CD4-positive, CD25-positive, alpha-beta regulatory T cell (primary cell): Measurements from ENCODE around the gene NDUFA6. TPM values are rescaled to one million over a fixed set of nuclear protein-coding genes. Genes with fewer than 3 reads are reported as not detected.

Source experiments
- ATAC-seq, 2 donors: fragments of 150-1000 bp; cut with Tn5 transposase; one replicate each; pipeline ENCODE4 v1.10.0; 2021; ENCODE audit warnings: low read depth in 2 of 2, moderate number of reproducible peaks in 2 of 2, moderate library complexity in 1 of 2
- DNase-seq, 3 donors: peaks; one replicate each; pipeline versions ENCODE4 v3.0.0 to v3.0.0-alpha.2; 2012 to 2022; ENCODE audit warnings: mixed read lengths in 1 of 3
- H3K27ac ChIP-seq: one replicate; pipeline ENCODE4 v1.7.0; 2013; ENCODE audit warnings: mild to moderate bottlenecking, low read length; ENCODE audit not compliant: insufficient read depth, poor library complexity, severe bottlenecking
- H3K27me3 ChIP-seq: one replicate; pipeline ENCODE4 v1.7.0; 2013; ENCODE audit warnings: low read length; ENCODE audit not compliant: control insufficient read depth, insufficient read depth
- H3K36me3 ChIP-seq: one replicate; pipeline ENCODE4 v1.7.0; 2013; ENCODE audit warnings: mild to moderate bottlenecking, low read length, moderate library complexity; ENCODE audit not compliant: control insufficient read depth, insufficient read depth
- H3K4me1 ChIP-seq: 2 replicates; pipeline ENCODE4 v1.7.0; 2013; ENCODE audit warnings: mild to moderate bottlenecking, low read length; ENCODE audit not compliant: insufficient read depth, control insufficient read depth, poor library complexity, severe bottlenecking
- H3K4me3 ChIP-seq: one replicate; pipeline ENCODE4 v1.7.0; 2013; ENCODE audit warnings: low read depth, mild to moderate bottlenecking, low read length, moderate library complexity
- H3K9me3 ChIP-seq, 2 experiments: 1 replicate in 1 of 2; 2 replicates in 1 of 2; pipeline ENCODE4 v1.7.0; 2013; ENCODE audit warnings: low read length in 2 of 2, mild to moderate bottlenecking in 1 of 2, moderate library complexity in 1 of 2; ENCODE audit not compliant: control insufficient read depth in 2 of 2
- H3K27ac Mint-ChIP-seq, 3 donors: one replicate each; pipeline ENCODE4 v1.8.0; 2020 to 2022; ENCODE audit warnings: mild to moderate bottlenecking in 3 of 3, mixed read lengths in 3 of 3, moderate library complexity in 2 of 3
- H3K27me3 Mint-ChIP-seq: one replicate; pipeline ENCODE4 v1.8.0; 2022; ENCODE audit warnings: mild to moderate bottlenecking, mixed read lengths
- H3K36me3 Mint-ChIP-seq: one replicate; pipeline ENCODE4 v1.8.0; 2020; ENCODE audit warnings: mixed read lengths
- H3K4me1 Mint-ChIP-seq, 4 donors: one replicate each; pipeline ENCODE4 v1.8.0; 2020 to 2022; ENCODE audit warnings: mixed read lengths in 4 of 4, mild to moderate bottlenecking in 1 of 4
- H3K4me3 Mint-ChIP-seq, 4 donors: one replicate each; pipeline ENCODE4 v1.8.0; 2020 to 2022; ENCODE audit warnings: mild to moderate bottlenecking in 4 of 4, mixed read lengths in 4 of 4, moderate library complexity in 3 of 4
- H3K9me3 Mint-ChIP-seq, 7 donors: one replicate each; pipeline ENCODE4 v1.8.0; 2020 to 2022; ENCODE audit warnings: mixed read lengths in 7 of 7, mild to moderate bottlenecking in 3 of 7, moderate library complexity in 2 of 7
- polyA plus RNA-seq, 4 donors: library from polyadenylated mRNA; unstranded; fragments of 300-500 nt; fragmentation: Illumina TruSeq; gene quantifications; one replicate each; pipeline ENCODE4 v1.2.3, GENCODE V29; 2021
- total RNA-seq: library from RNA; stranded (reverse); gene quantifications from one replicate; pipeline ENCODE4 v1.2.3, GENCODE V29; 2022

NDUFA6 gene
- total and polyA plus RNA-seq, 5 donors from 2014 or later: 60.2 to 216 (median 156) TPM

DNA sequence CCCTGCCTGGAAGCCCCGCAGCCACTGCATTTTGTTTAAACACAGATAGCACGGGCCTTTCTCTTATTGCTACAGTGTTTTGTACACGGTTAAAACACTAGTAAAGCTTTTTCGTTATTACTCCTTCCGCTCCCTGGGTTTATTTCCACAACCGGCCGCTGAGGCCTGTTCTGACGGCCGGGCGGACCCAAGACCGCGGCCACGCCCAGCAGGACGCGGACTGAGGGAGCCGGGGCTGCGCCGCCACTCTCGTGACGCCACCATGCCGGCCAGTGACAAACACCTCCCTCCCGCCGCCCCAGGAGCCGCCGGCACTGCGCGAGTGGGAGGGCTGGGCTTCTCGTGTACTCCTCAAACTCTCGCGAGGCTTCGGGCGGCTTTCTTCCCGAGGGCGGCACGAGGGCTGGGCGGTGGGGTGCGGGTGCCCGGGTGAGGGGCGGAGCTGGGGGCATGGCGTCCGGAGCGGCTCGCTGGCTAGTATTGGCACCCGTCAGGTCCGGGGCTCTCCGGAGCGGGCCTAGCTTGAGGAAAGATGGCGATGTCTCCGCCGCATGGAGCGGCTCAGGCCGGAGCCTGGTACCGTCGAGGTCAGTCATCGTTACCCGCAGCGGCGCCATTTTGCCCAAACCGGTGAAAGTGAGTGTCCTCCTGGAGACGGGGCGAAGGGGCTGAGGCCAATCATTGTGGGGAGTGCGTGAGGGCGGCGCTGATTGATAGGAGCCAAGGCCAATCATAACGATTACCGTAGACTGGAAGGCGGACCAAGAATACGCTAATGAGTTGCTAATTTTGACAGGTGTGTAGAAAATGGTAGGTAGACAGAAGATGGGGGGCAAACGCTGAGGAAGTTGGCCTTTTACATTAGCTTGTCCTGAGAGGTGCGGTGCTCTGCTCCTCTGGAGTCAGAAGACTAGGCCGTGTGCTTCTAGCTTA is 11.0 kb downstream of the NDUFA6 start, which contains the start of gene SMDT1:
Gene SMDT1 (plus strand): TSS at position 382 of the 933 bp plus-strand sequence. CDS start 69 bp downstream, at position 451.
- Histone ChIP-seq H3K36me3 (peaks cover 20% of the 10 kb centered on the region), H3K4me1 (peaks cover 33% of the 10 kb centered on the region), H3K27me3 (no peaks in the 10 kb centered on the region), H3K9me3 (no peaks in the 10 kb centered on the region), H3K4me3 (peak within 1 kb of the TSS; percentile 99), H3K27ac (peak within 1 kb of the TSS; percentile 98)
- Mint-ChIP-seq H3K27ac (peak within 1 kb of the TSS; percentile 98 to 99 (median 99)), H3K4me1 (peaks cover 6 to 60% (median 30%) of the 10 kb centered on the region in 4 donors), H3K9me3 (no peaks in the 10 kb centered on the region), H3K27me3 (peaks cover 7% of the 10 kb centered on the region), H3K4me3 (peak within 1 kb of the TSS; percentile 90 to 97 (median 94)), H3K36me3 (peaks cover 22% of the 10 kb centered on the region)
- peak; percentile 98 to 100 (median 100) for DNase-seq
- peak; percentile 92 for ATAC-seq

DNA sequence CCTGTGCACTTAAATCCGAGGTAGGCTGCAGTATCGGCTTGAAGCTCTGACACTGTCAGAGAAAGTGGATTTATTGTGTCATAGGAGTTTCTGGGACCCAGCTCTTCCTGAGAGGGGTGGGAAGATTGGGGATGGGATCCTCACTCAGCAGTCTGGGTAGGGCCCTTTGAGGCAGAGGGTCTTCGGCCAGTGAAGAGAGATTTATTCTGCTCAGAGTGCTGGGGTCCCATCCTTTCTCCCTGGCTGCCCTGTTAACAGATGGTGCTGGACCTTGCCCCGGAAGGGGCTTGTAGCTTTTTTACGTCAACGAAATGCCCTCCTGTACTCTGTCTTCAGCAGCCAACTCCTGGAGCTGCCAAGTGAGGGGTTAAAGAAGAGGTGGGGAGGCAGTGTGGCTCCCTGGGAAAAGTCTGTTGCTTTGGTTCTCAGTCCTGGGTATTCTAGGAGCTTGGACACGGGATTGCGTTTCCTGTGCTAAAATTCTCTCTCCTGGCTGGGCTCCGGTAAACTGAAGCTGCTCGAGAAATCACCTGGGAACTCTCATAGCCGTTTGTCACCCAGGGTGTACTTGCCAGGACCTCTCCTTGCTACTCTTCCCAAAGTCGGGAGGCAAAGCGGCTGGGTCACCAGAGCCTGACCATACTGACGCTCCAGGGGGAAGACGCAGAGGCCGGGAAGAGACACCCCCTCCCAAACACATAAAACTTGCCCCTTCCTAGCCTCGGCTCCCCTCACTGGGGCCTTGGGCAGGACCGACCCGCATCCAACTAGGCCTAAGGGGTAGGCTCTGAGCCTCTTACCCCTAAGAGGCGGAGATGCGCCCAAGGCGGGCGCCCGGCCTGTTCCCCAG is 11.9 kb downstream of the NDUFA6 start:
- peak overlapping the region; percentile 98 for H3K27ac ChIP-seq
- no peaks in the 10 kb centered on the region for H3K9me3 Mint-ChIP-seq
- H3K27me3 Mint-ChIP-seq: peaks cover 7% of the 10 kb centered on the region
- H3K4me1 ChIP-seq: peaks cover 42% of the 10 kb centered on the region
- ATAC-seq (no peak), DNase-seq (no peak)
- H3K36me3 ChIP-seq: peaks cover 14% of the 10 kb centered on the region
- H3K36me3 Mint-ChIP-seq: peaks cover 15% of the 10 kb centered on the region
- H3K4me3 ChIP-seq: peak overlapping the region; percentile 68
- peak overlapping the region; percentile 98 to 99 (median 99) for H3K27ac Mint-ChIP-seq
- H3K4me1 Mint-ChIP-seq: peaks cover 6 to 58% (median 28%) of the 10 kb centered on the region in 4 donors
- H3K27me3 ChIP-seq: no peaks in the 10 kb centered on the region
- no peaks in the 10 kb centered on the region for H3K9me3 ChIP-seq
- H3K4me3 Mint-ChIP-seq: peak overlapping the region; percentile 90 to 97 (median 94)

DNA sequence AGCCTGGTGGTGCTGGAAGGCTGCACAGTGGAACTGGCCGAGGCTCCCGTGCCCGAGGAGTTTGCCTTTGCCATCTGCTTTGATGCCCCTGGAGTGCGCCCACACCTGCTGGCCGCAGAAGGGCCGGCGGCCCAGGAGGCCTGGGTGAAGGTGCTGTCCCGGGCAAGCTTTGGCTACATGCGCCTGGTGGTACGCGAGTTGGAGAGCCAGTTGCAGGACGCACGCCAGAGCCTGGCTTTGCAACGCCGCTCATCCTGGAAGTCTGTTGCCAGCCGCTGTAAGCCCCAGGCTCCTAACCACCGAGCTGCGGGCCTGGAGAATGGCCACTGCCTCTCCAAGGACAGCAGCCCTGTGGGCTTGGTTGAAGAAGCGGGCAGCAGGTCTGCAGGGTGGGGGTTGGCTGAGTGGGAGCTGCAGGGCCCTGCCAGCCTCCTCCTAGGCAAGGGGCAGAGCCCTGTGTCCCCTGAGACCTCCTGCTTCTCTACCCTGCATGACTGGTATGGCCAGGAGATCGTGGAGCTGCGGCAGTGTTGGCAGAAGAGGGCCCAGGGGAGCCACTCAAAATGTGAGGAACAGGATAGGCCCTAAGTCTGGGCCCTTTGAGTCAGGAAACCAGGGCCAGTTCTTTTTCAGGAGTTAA is 13.0 kb downstream of the NDUFA6 start:
- Mint-ChIP-seq H3K4me3 (peak overlapping the region in 1 of 4 donors; percentile 29), H3K27me3 (peaks cover 7% of the 10 kb centered on the region), H3K36me3 (peaks cover 11% of the 10 kb centered on the region), H3K4me1 (peaks cover 6 to 61% (median 30%) of the 10 kb centered on the region in 4 donors), H3K9me3 (no peaks in the 10 kb centered on the region), H3K27ac (peak overlapping the region in 2 of 3 donors; percentile 67 to 99)
- Histone ChIP-seq H3K4me3 (no peak overlapping the region), H3K27ac (peak overlapping the region; percentile 98), H3K9me3 (no peaks in the 10 kb centered on the region), H3K4me1 (peaks cover 44% of the 10 kb centered on the region), H3K36me3 (peaks cover 3% of the 10 kb centered on the region), H3K27me3 (no peaks in the 10 kb centered on the region)
- DNase-seq: no peak
- ATAC-seq: no peak

DNA sequence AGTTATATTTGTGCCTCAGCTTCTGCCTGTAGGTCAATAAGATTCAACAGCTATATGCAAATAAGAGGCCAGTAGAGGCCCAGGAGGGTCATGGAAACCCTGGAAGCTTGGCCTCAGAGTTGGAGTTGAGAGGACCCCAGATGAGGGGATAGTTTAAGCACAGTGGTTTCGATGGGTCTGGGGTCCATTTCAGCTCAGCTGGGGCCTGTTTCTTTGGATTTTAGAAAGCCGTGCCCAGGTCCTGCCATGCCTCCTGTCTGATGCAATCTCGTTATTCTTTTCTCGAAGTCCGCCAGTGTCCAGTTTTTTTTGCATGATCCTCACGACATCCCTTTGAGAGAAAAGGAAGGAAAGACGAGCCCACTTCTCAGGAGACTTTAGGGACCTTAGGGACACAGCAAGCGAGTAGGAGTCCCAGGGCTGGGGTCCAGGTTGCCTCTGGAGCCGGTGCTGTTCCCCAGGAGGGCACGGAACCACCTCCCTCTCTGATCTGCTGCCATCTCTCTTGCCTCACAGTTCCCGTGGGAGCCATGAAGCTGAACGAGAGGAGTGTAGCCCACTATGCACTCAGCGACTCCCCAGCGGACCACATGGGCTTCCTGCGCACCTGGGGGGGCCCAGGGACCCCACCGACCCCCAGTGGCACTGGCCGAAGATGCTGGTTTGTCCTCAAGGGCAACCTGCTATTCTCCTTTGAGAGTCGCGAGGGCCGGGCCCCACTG is 13.6 kb downstream of the NDUFA6 start:
- peaks cover 7% of the 10 kb centered on the region for H3K36me3 Mint-ChIP-seq
- peak overlapping the region in 1 of 4 donors; percentile 86 for H3K4me3 Mint-ChIP-seq
- H3K4me1 Mint-ChIP-seq: peaks cover 6 to 54% (median 27%) of the 10 kb centered on the region in 4 donors
- DNase-seq (no peak), ATAC-seq (no peak)
- Histone ChIP-seq H3K27me3 (no peaks in the 10 kb centered on the region), H3K4me3 (no peak overlapping the region), H3K4me1 (peaks cover 44% of the 10 kb centered on the region), H3K36me3 (no peaks in the 10 kb centered on the region), H3K9me3 (no peaks in the 10 kb centered on the region), H3K27ac (no peak overlapping the region)
- no peaks in the 10 kb centered on the region for H3K9me3 Mint-ChIP-seq
- no peak overlapping the region for H3K27ac Mint-ChIP-seq
- peaks cover 7% of the 10 kb centered on the region for H3K27me3 Mint-ChIP-seq

DNA sequence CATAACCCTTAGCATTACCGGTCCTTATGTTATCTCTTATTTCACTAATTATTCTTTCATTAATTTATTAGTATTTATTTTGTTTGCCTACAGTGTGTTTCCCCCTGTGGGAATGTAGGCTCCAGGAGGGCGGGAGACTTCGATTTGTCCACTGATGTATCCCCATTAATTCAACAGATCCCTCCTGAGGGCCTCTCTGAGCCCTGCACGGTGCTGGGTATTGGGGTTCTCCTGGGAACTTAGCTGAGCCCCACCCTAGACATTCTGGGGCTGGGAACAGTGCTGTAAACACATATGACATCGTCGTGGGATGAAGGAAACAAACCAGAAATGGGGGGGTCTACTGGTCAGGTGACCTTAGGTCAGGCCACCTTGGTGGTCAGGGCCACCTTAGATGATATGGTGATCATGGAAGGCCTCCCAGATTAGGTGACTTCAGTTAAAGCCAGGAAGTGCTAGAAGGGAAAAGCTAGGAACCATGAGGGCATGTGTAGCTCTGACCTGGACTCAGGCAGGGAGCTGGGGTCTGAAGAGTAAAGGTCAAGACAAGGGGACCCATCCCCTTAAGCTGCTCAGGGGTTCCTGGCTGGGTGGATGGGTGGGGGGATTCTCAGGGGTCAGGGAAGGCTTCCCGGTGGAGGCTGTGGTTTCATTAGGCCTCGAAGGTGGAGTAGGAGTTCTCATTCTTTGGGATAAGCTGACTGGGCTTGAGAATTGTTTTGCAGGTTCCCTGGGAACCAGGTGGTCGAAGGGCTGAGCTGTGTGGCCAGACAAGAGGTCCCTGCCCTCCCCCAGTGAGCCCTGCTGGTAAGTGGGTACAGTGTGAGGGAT is 15.5 kb downstream of the NDUFA6 start:
- Mint-ChIP-seq H3K27ac (peak overlapping the region; percentile 33 to 92 (median 69)), H3K27me3 (peaks cover 6% of the 10 kb centered on the region), H3K4me1 (peaks cover 5 to 53% (median 28%) of the 10 kb centered on the region in 4 donors), H3K9me3 (no peaks in the 10 kb centered on the region), H3K36me3 (peaks cover 3% of the 10 kb centered on the region), H3K4me3 (peak overlapping the region; percentile 49 to 86 (median 75))
- peak overlapping the region; percentile 15 for H3K4me3 ChIP-seq
- no peaks in the 10 kb centered on the region for H3K27me3 ChIP-seq
- no peak for DNase-seq
- peak overlapping the region; percentile 41 for H3K27ac ChIP-seq
- H3K36me3 ChIP-seq: no peaks in the 10 kb centered on the region
- H3K4me1 ChIP-seq: peaks cover 51% of the 10 kb centered on the region
- no peaks in the 10 kb centered on the region for H3K9me3 ChIP-seq
- ATAC-seq: no peak

DNA sequence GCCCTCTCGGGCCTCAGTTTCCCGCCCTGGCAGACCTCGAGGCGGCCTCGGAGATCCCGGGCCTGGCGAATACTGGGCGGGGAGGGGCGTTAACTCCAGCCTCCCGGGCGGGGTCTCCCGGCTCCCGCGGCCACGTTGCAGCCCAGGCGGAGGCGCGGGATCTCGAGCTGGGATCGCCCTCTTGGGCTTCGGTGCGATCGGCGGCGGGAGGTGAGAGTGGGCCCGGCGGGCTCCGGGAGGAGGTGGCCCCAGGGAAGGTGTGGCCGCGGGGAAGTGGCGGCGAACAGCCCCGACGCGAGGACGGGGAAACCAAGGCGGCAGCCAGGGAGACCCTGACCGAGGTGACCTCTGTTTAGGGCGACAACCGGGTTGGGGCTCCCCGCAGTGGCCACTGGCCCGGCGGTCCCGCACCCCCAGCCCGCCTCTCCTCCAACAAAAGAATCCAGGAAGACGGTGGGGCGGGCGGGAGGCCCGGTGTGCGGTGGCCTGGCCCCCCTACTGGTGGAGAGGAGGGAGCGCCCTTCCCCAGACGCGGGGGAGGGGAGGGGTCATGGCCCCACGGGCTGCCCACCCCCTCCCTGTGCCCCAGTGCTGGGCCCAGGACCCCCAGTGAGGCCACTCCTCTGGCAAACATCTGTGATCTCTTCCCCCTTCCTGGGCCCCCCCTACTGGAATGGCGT is 16.3 kb downstream of the NDUFA6 start, which contains the start of gene PHETA2:
Gene PHETA2 (plus strand): TSS at position 117 of the 680 bp plus-strand sequence. CDS start 3,046 bp downstream, outside the sequence.
- Histone ChIP-seq H3K4me3 (peak within 1 kb of the TSS; percentile 15), H3K27ac (peak within 1 kb of the TSS; percentile 41), H3K36me3 (no peaks in the 10 kb centered on the region), H3K4me1 (peaks cover 56% of the 10 kb centered on the region), H3K27me3 (no peaks in the 10 kb centered on the region), H3K9me3 (no peaks in the 10 kb centered on the region)
- H3K9me3 Mint-ChIP-seq: no peaks in the 10 kb centered on the region
- no peaks in the 10 kb centered on the region for H3K36me3 Mint-ChIP-seq
- peak within 1 kb of the TSS; percentile 70 to 90 (median 80) for H3K4me3 Mint-ChIP-seq
- peak; percentile 51 to 67 (median 54) for DNase-seq
- H3K27ac Mint-ChIP-seq: peak within 1 kb of the TSS; percentile 33 to 92 (median 69)
- no peak for ATAC-seq
- H3K27me3 Mint-ChIP-seq: no peaks in the 10 kb centered on the region
- peaks cover 0 to 53% (median 24%) of the 10 kb centered on the region in 4 donors for H3K4me1 Mint-ChIP-seq
